ENCODE measurements around the gene NR2F6. TPM values are rescaled to one million over a fixed set of nuclear protein-coding genes. Genes with fewer than 3 reads are reported as not detected.

The NR2F6 gene
- total and polyA plus RNA-seq, 2 of the 4 experiments (the other 2 are of a cell fraction) = 8.4 to 20.5 TPM

DNA sequence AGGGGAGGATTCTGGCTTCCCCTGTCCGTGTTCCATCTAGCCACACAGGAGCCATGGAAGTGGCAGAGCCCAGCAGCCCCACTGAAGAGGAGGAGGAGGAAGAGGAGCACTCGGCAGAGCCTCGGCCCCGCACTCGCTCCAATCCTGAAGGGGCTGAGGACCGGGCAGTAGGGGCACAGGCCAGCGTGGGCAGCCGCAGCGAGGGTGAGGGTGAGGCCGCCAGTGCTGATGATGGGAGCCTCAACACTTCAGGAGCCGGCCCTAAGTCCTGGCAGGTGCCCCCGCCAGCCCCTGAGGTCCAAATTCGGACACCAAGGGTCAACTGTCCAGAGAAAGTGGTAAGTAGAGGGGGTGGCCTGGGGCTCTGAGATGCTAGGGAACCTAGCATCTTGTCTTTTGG is 23.0 kb upstream of the NR2F6 start:
- no peak for ATAC-seq (ENCODE audit: low read depth)
- POLR2A ChIA-PET (ENCODE audit: unreplicated experiment) = no interaction called here
- H3K79me1 ChIP-seq (ENCODE audit: low read depth in 1 of 2, low read length in 2 of 2) = peaks cover 0 to 23% of the 10 kb centered on the region in 2 experiments; a peak in 2 of 4 replicates

More for the DNA sequence above, 23.0 kb upstream of the NR2F6 start:
- Histone ChIP-seq H2AK5ac (ENCODE audit: low read depth, low read length) (no peak overlapping the region), H4K91ac (ENCODE audit: insufficient read depth, low read depth, low read length) (no peak overlapping the region), H3K4ac (ENCODE audit: low read depth, low read length) (no peak overlapping the region), H3K4me2 (ENCODE audit: low read depth, low read length) (no peak overlapping the region), H4K20me1 (ENCODE audit: insufficient read depth, low read length) (no peaks in the 10 kb centered on the region), H3K27ac (ENCODE audit: insufficient read depth, low read length) (no peak overlapping the region), H2BK5ac (ENCODE audit: low read depth, low read length, poor library complexity, severe bottlenecking) (no peak overlapping the region), H2BK15ac (ENCODE audit: low read depth, low read length) (no peak overlapping the region), H4K5ac (ENCODE audit: low read depth, low read length) (no peak overlapping the region), H3K14ac (replicated peaks; ENCODE audit: low read depth, low read length) (no peak overlapping the region), H3K23ac (ENCODE audit: low read depth, low read length) (no peak overlapping the region), H2AK9ac (replicated peaks; ENCODE audit: low read depth, low read length, poor library complexity) (peak overlapping the region; percentile 55), H2AFZ (replicated peaks; ENCODE audit: low read length, poor library complexity) (no peak overlapping the region), H3K9ac (ENCODE audit: low read depth, low read length) (no peak overlapping the region), H3K18ac (ENCODE audit: low read depth, low read length) (no peak overlapping the region), H2BK120ac (ENCODE audit: low read depth, low read length) (no peak overlapping the region), H3K36me3 (ENCODE audit: control insufficient read depth, insufficient read depth, low read length) (peaks cover 17% of the 10 kb centered on the region; the same call in 1 of the 2 replicates), H4K8ac (ENCODE audit: low read depth in 2 of 2, low read length in 2 of 2) (no peak overlapping the region), H2BK20ac (ENCODE audit: low read depth, low read length) (no peak overlapping the region), H3K56ac (ENCODE audit: extremely low read depth, insufficient read depth, low read length) (no peak overlapping the region), H3K4me3 (ENCODE audit: insufficient read depth, low read depth, low read length) (no peak overlapping the region), H3K9me3 (ENCODE audit: control insufficient read depth, insufficient read depth, low read length) (no peaks in the 10 kb centered on the region), H3K9me1 (ENCODE audit: insufficient read depth, low read length) (no peaks in the 10 kb centered on the region), H3K4me1 (ENCODE audit: control insufficient read depth, insufficient read depth, low read length) (no peaks in the 10 kb centered on the region; the same call in 1 of the 2 replicates), H3K27me3 (ENCODE audit: control insufficient read depth, insufficient read depth, low read length) (no peaks in the 10 kb centered on the region)
- BruUV-seq (replicated peaks) = no TSS peak
- CTCF ChIA-PET = no interaction called here
- intact Hi-C loops (cut with micrococcal nuclease) = no loop called here
- in situ Hi-C loops (cut with MboI; ENCODE audit: low sequenced_read_pairs) = no loop called here
- TF ChIP-seq POLR2A (IDR thresholded peaks at IDR 0.05; ENCODE audit: low read depth, low read length) (no peak), BHLHE40 (IDR thresholded peaks at IDR 0.05; ENCODE audit: low read depth, low read length) (no peak)
- WGBS, 2 experiments (ENCODE audit: extremely low coverage in 2 of 2, insufficient read length in 1 of 2) = 97% methylated on average over 6 of the region's 13 CpGs; no CpG with 5 or more reads in 1 of the 2 experiments
- dilution Hi-C loops (cut with HindIII; ENCODE audit: low sequenced_read_pairs, unreplicated experiment) = no loop called here
- no peak for DNase-seq

Measured in IMR-90 (cell line).